K562 (cell line): Measurements from ENCODE around the gene KPNA1. TPM values are rescaled to one million over a fixed set of nuclear protein-coding genes. Genes with fewer than 3 reads are reported as not detected.

Experiments
- CREB1 ChIP-seq, 2 experiments: sonication (generic) in 1 of 2; formaldehyde crosslinking in 1 of 2; IDR thresholded peaks; 2 replicates each; pipeline versions ENCODE4 v1.6.1 to v1.8.0; 2012 to 2022; ENCODE audit warnings: inconsistent platforms in 1 of 2, mild to moderate bottlenecking in 1 of 2, missing genetic modification reagents in 1 of 2, moderate library complexity in 1 of 2
- FOXK2 ChIP-seq, 2 experiments: fragments of 450-650 bp; IDR thresholded peaks in 1 of 2; conservative IDR thresholded peaks in 1 of 2; 2 replicates each; pipeline ENCODE4 v1.6.1; 2016; ENCODE audit warnings: low read depth in 2 of 2, mild to moderate bottlenecking in 1 of 2
- HDAC8 ChIP-seq: fragments of 450-650 bp; IDR thresholded peaks from 2 replicates; pipeline ENCODE4 v1.6.1; 2016; ENCODE audit warnings: mild to moderate bottlenecking, missing genetic modification characterization, moderate library complexity, missing compliant biosample characterization
- KDM5B ChIP-seq: fragments of 200-600 bp; sonication (generic); IDR thresholded peaks from 2 replicates; pipeline ENCODE4 v1.6.1; 2012; ENCODE audit warnings: low read depth, mild to moderate bottlenecking, moderate library complexity, low read length, control low read depth, inconsistent platforms; ENCODE audit not compliant: insufficient replicate concordance
- NFATC3 ChIP-seq: fragments of 450-650 bp; IDR thresholded peaks from 2 replicates; pipeline ENCODE4 v1.6.1; 2017; ENCODE audit warnings: mild to moderate bottlenecking
- PHF20 ChIP-seq: fragments of 450-650 bp; IDR thresholded peaks from 2 replicates; pipeline ENCODE4 v1.6.1; 2018; ENCODE audit not compliant: partially characterized antibody
- PHF8 ChIP-seq: fragments of 200-600 bp; sonication (generic); IDR thresholded peaks from 2 replicates; pipeline ENCODE4 v1.6.1; 2012; ENCODE audit warnings: mixed run types, mild to moderate bottlenecking, inconsistent platforms, low read length, moderate library complexity, borderline replicate concordance
- POLR2AphosphoS5 ChIP-seq: IDR thresholded peaks from 2 replicates; pipeline ENCODE4 v1.6.1; 2011; ENCODE audit warnings: mild to moderate bottlenecking, low read depth, low read length, moderate library complexity; ENCODE audit not compliant: control insufficient read depth, insufficient read depth
- PRPF4 ChIP-seq: fragments of 200-400 bp; formaldehyde crosslinking; IDR thresholded peaks from one replicate; pipeline ENCODE4 v1.6.1; 2017; ENCODE audit warnings: low read length, low read depth, mild to moderate bottlenecking; ENCODE audit not compliant: insufficient read depth, poor library complexity, severe bottlenecking
- RBM39 ChIP-seq: fragments of 200-400 bp; formaldehyde crosslinking; optimal IDR thresholded peaks from 2 replicates; pipeline ENCODE3; 2018; ENCODE audit warnings: low read depth, low read length
- SMARCB1 ChIP-seq: IDR thresholded peaks from 2 replicates; pipeline ENCODE4 v1.6.1; 2011; ENCODE audit warnings: improper control_type of control experiment, low read depth; ENCODE audit not compliant: insufficient read length
- SMC3 ChIP-seq: conservative IDR thresholded peaks from 2 replicates; pipeline ENCODE4 v1.6.1; 2011; ENCODE audit warnings: low read depth, low read length, improper control_type of control experiment; ENCODE audit not compliant: insufficient read depth
- ZBTB11 ChIP-seq, 3 experiments: fragments of 200-800 bp in 1 of 3; fragments of 250-450 bp in 1 of 3; fragments of 450-650 bp in 1 of 3; sonication (Bioruptor Pico) in 1 of 3; sonication (Bioruptor generic) in 1 of 3; formaldehyde crosslinking in 1 of 3; IDR thresholded peaks; 2 replicates each; pipeline versions ENCODE4 v1.6.1 to v1.8.0; 2016 to 2022; ENCODE audit warnings: mild to moderate bottlenecking in 2 of 3, missing genetic modification characterization in 2 of 3, missing compliant biosample characterization in 1 of 3, moderate library complexity in 1 of 3
- ZNF263 ChIP-seq: sonication (generic); formaldehyde crosslinking; IDR thresholded peaks from 2 replicates; pipeline ENCODE4 v1.8.0; 2022; ENCODE audit warnings: mild to moderate bottlenecking, missing genetic modification reagents, borderline replicate concordance
- polyA plus RNA-seq, 8 experiments: library from polyadenylated mRNA; depleted of rRNA in 4 of 8; stranded (reverse) in 5 of 8; unstranded in 3 of 8; fragments of >200 nt; fragmentation: Nextera tagmentation in 2 of 8; fragmentation: Illumina TruSeq in 1 of 8; extraction: Ambion mirVana in 2 of 8; extraction: Trizol in 1 of 8; gene quantifications; 2 replicates each; pipeline versions ENCODE4 v1.2.1 to v1.2.3, GENCODE V29; 2011 to 2014; ENCODE audit warnings: inconsistent platforms in 1 of 8, missing spikeins in 1 of 8
- total RNA-seq, 7 experiments: library from RNA; depleted of rRNA in 6 of 7; stranded (reverse); fragments of >200 nt in 6 of 7; fragmentation: Illumina TruSeq in 2 of 7; extraction: Trizol in 2 of 7; gene quantifications; 2 replicates each; pipeline versions ENCODE4 v1.2.1 to v1.2.3, GENCODE V29; 2011 to 2021; ENCODE audit warnings: low replicate concordance in 1 of 7
- TF ChIP-seq, protein P1 (sequence below): IDR thresholded peaks from 3 replicates; pipeline ENCODE4 v1.6.1; 2011; ENCODE audit warnings: borderline replicate concordance, mild to moderate bottlenecking, moderate library complexity; ENCODE audit not compliant: insufficient read length; ENCODE audit errors: extremely low read depth
- TF ChIP-seq, protein P2 (sequence below): fragments of 250-450 bp; sonication (Bioruptor Pico); IDR thresholded peaks from 2 replicates; pipeline ENCODE4 v1.4.0; 2020; ENCODE audit warnings: mild to moderate bottlenecking

The KPNA1 gene
- total and polyA plus RNA-seq, 9 of the 15 experiments (the other 6 are each of a cell fraction or from before 2014, with no cell fraction given): 9.3 to 53.8 (median 33.5) TPM

DNA sequence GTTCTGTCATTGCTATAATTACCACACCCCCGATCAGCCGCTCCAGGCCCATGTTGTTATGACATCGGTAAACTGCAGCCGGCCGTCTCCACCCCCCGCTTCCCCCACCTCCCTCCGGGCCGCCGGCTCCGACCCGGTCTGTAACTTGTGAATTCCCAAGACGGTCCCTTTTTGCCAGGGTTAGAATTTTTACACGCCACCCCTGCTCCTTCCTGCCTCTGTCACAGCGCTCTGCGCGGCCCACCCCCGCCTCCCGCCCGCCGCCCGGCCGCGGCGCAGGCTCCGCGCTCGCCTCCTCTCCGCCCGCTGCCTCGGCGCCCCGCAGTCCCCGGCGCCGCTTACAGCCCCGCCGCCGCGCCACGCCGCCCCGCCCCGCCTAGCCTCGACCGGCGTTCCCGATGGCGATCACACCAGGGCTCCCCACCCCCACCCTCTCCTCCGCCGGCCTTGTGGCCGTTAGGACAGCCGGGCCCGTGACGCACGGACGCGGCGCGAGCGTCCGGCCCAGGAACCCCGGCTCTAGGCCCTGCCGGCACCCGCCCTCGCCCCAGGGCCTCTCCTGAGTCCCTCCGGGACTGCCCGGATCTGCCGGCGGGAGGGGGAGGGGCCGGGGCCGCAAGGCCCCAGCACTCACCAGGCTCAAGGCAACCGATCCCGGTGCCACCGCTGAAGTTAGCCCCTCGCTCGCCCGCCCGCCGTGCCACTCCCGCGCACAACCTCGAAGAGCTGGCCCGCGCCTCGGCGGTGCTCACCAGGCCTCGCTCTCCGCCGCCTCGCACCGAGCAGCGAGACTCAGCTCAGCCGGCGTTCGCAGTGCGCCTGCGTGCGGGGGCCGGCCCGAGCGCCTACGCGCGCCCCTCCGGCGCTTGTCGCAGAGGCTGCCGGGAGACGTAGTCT, at the start of gene KPNA1 (continued):
- TF ChIP-seq, protein P1, sequence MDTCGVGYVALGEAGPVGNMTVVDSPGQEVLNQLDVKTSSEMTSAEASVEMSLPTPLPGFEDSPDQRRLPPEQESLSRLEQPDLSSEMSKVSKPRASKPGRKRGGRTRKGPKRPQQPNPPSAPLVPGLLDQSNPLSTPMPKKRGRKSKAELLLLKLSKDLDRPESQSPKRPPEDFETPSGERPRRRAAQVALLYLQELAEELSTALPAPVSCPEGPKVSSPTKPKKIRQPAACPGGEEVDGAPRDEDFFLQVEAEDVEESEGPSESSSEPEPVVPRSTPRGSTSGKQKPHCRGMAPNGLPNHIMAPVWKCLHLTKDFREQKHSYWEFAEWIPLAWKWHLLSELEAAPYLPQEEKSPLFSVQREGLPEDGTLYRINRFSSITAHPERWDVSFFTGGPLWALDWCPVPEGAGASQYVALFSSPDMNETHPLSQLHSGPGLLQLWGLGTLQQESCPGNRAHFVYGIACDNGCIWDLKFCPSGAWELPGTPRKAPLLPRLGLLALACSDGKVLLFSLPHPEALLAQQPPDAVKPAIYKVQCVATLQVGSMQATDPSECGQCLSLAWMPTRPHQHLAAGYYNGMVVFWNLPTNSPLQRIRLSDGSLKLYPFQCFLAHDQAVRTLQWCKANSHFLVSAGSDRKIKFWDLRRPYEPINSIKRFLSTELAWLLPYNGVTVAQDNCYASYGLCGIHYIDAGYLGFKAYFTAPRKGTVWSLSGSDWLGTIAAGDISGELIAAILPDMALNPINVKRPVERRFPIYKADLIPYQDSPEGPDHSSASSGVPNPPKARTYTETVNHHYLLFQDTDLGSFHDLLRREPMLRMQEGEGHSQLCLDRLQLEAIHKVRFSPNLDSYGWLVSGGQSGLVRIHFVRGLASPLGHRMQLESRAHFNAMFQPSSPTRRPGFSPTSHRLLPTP: no peak
- TF ChIP-seq RBM39 (no peak), SMARCB1 (no peak), ZNF263 (CRISPR knock-in tag) (no peak; the same call in 1 of the 2 replicates), PRPF4 (peak; percentile 77), SMC3 (no peak), PHF20 (peak; percentile 21), POLR2AphosphoS5 (peak; percentile 89), NFATC3 (no peak), HDAC8 (tag) (0 out of 2 replicates have a peak, but pooled peaks have one; percentile 44), PHF8 (peak; percentile 87; the same call in 1 of the 2 replicates), FOXK2 (conservative IDR thresholded peaks at IDR 0.05 in 1 of 2, IDR thresholded peaks at IDR 0.05 in 1 of 2; ENCODE audit: low read depth in 2 of 2) (peak; percentile 2 to 56; a peak in 2 of 4 replicates), CREB1 (IDR thresholded peaks at IDR 0.05) (peak; percentile 75; the same call in 1 of the 2 replicates), CREB1 (CRISPR knock-in tag; IDR thresholded peaks at IDR 0.05) (peak; percentile 70), KDM5B (peak; percentile 82), ZBTB11 (CRISPR knock-in tag; IDR thresholded peaks at IDR 0.05) (0 out of 6 replicates have a peak, but pooled peaks of 1 of the 3 experiments have one; percentile 55)
- TF ChIP-seq, protein P2, sequence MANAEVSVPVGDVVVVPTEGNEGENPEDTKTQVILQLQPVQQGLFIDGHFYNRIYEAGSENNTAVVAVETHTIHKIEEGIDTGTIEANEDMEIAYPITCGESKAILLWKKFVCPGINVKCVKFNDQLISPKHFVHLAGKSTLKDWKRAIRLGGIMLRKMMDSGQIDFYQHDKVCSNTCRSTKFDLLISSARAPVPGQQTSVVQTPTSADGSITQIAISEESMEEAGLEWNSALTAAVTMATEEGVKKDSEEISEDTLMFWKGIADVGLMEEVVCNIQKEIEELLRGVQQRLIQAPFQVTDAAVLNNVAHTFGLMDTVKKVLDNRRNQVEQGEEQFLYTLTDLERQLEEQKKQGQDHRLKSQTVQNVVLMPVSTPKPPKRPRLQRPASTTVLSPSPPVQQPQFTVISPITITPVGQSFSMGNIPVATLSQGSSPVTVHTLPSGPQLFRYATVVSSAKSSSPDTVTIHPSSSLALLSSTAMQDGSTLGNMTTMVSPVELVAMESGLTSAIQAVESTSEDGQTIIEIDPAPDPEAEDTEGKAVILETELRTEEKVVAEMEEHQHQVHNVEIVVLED (CRISPR knock-in tag): peak; percentile 94
